Measurements from ENCODE around the gene PRH1. TPM values are rescaled to one million over a fixed set of nuclear protein-coding genes. Genes with fewer than 3 reads are reported as not detected.

Gene PRH1
- total RNA-seq, 2 experiments from 2014 or later, result 8.1 to 12.0 TPM

DNA sequence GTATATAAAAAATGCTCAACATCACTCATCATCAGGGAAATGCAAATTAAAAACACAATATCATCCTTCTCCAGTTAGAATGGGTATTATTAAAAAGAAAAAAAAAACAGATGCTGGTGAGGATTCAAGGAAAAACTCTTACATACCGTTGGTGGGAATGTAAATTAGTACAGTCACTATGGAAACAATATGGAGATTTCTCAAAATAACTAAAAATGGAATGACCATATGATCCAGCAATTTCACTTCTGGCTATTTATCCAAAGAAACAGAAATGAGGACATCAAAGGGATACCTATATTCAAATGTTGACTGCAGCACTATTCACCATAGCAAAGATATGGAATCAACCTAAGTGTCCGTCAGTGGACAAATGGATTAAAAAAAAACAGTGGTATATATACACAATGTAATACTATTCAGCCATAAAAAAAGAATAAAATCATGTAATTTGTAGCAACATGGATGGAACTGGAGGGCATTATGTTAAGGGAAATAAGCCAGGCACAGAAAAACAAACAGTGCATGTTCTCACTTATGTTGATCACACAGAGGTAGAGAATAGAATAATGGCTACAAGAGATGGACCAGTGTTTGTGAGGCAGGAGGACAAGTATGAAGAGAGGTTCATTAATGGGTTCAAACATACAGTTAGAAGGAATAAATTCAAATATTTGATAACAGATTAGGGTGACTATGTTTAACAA is 20.4 kb downstream of the PRH1 start:
- ChIA-PET CTCF (no interaction called here), POLR2A (no interaction called here)
- Mint-ChIP-seq H3K27ac (no peak overlapping the region), H3K4me1 (ENCODE audit: low read depth) (no peaks in the 10 kb centered on the region), H3K27me3 (no peaks in the 10 kb centered on the region), H3K36me3 (ENCODE audit: low read depth) (peaks cover 44% of the 10 kb centered on the region), H3K9me3 (peaks cover 24% of the 10 kb centered on the region), H3K4me3 (no peak overlapping the region)
- TF ChIP-seq CTCF (IDR thresholded peaks at IDR 0.05), result no peak
- intact Hi-C loops (cut with micrococcal nuclease), result no loop called here
- no peak for ATAC-seq
- no peak for DNase-seq

- POLR2A ChIA-PET, result no interaction called here
These were observed 22.7 kb downstream of the PRH1 start for GRCh38 chr12:10861366-10861765.

GRCh38 chr12:10855807-10856206 is 28.2 kb downstream of the PRH1 start:
- H3K27ac Mint-ChIP-seq, result no peak overlapping the region
- intact Hi-C loops (cut with micrococcal nuclease), result no loop called here
- no peaks in the 10 kb centered on the region for H3K27me3 Mint-ChIP-seq
- no peak overlapping the region for H3K4me3 Mint-ChIP-seq
- CTCF ChIA-PET, result no interaction called here
- POLR2A ChIA-PET, result no interaction called here
- no peak for ATAC-seq
- peaks cover 21% of the 10 kb centered on the region for H3K4me1 Mint-ChIP-seq (ENCODE audit: low read depth)
- peaks cover 28% of the 10 kb centered on the region for H3K9me3 Mint-ChIP-seq
- DNase-seq, result no peak
- H3K36me3 Mint-ChIP-seq (ENCODE audit: low read depth), result peaks cover 45% of the 10 kb centered on the region
- no peak for TF ChIP-seq CTCF (IDR thresholded peaks at IDR 0.05)

More at GRCh38 chr12:10861366-10861765, 22.7 kb downstream of the PRH1 start:
- Mint-ChIP-seq H3K9me3 (peaks cover 42% of the 10 kb centered on the region), H3K36me3 (ENCODE audit: low read depth) (peaks cover 61% of the 10 kb centered on the region), H3K4me1 (ENCODE audit: low read depth) (no peaks in the 10 kb centered on the region), H3K4me3 (no peak overlapping the region), H3K27me3 (no peaks in the 10 kb centered on the region), H3K27ac (no peak overlapping the region)
- DNase-seq (no peak), ATAC-seq (no peak)
- no peak for TF ChIP-seq CTCF (IDR thresholded peaks at IDR 0.05)
- CTCF ChIA-PET, result no interaction called here
- intact Hi-C loops (cut with micrococcal nuclease), result no loop called here

DNA sequence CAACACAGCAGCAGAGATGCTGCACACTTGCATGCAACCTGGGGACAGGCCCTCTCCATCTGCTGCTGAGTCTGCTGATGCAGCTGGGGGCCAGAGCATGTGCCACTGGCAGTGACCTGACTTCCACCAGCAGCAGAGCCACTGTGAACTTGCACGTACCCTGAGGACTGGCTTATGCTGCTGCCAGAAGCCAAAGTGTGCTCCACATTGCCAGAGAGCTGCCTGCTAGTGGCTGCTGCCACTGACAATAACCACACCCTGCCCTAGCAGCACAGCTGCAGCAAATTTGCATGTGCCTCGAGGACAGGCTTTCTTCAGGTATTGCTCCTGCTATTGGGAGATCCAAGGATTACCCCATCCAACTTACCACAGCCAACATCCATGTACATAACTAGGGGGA is 30.3 kb downstream of the PRH1 start:
- intact Hi-C loops (cut with micrococcal nuclease), result no loop called here

More for the DNA sequence above, 30.3 kb downstream of the PRH1 start:
- H3K4me3 Mint-ChIP-seq, result no peak overlapping the region
- POLR2A ChIA-PET, result no interaction called here
- no peaks in the 10 kb centered on the region for H3K27me3 Mint-ChIP-seq
- no peak for DNase-seq
- no peak for ATAC-seq
- no peak overlapping the region for H3K27ac Mint-ChIP-seq
- H3K4me1 Mint-ChIP-seq (ENCODE audit: low read depth), result peaks cover 35% of the 10 kb centered on the region
- no peak for TF ChIP-seq CTCF (IDR thresholded peaks at IDR 0.05)
- H3K9me3 Mint-ChIP-seq, result peaks cover 25% of the 10 kb centered on the region
- CTCF ChIA-PET, result interaction anchor here (1.3 kb wide), 1 partner anchor 346 kb away, joined by 3 read pairs; no protein-coding TSS in a partner anchor
- peaks cover 34% of the 10 kb centered on the region for H3K36me3 Mint-ChIP-seq (ENCODE audit: low read depth)
